Stimulated activated CD8-positive, alpha-beta memory T cell treated with anti-CD3 and anti-CD28 coated beads, Interleukin-4, amount 100 ng/mL, for 48 hours (primary cell): ENCODE data around the gene WHRN.

Experiments used
- DNase-seq: peaks from one replicate; pipeline ENCODE4 v3.0.0-alpha.2; 2020

Gene WHRN

DNA sequence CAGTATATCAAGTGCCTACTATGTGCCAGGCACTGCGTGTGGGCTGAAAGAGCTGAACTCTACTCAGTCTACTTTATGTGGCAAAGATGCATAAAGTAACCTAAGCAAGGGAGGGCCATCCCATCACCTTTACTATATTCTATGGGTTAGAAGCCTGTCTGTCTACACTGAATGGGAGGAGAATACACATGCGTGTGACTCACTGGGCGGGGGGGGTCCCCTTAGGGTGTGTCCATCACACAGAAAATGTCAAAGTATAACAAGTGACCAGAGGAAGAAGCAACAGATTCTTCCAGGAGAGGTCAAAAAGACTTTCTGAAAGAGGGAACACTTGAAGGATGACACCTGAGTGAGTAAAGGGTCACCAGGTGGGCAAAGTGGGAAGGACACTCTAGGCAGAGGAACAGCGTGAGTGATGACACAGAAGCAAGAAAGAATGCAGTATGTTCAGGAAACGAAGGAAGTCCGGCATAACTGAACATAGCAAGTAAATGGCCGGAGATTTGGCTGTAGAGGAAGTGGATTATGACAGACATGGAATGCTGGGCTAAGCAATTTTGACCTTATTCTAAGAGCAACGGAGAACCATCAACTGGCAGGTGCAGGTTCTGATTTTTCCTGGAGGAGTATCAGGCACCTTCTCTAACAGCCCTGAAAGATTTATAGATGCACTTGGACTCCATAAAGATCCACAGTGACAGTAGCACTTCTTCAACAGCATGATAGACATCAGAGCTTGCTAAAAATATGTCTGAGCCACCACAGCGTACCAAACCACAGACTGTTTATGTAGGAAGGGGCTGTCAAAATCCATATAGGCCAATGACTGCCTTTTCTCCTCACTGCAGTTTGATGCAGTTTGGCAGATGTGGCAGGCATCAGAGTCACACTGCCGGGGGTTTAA is 8.0 kb upstream of the WHRN start:
- DNase-seq: no peak

DNA sequence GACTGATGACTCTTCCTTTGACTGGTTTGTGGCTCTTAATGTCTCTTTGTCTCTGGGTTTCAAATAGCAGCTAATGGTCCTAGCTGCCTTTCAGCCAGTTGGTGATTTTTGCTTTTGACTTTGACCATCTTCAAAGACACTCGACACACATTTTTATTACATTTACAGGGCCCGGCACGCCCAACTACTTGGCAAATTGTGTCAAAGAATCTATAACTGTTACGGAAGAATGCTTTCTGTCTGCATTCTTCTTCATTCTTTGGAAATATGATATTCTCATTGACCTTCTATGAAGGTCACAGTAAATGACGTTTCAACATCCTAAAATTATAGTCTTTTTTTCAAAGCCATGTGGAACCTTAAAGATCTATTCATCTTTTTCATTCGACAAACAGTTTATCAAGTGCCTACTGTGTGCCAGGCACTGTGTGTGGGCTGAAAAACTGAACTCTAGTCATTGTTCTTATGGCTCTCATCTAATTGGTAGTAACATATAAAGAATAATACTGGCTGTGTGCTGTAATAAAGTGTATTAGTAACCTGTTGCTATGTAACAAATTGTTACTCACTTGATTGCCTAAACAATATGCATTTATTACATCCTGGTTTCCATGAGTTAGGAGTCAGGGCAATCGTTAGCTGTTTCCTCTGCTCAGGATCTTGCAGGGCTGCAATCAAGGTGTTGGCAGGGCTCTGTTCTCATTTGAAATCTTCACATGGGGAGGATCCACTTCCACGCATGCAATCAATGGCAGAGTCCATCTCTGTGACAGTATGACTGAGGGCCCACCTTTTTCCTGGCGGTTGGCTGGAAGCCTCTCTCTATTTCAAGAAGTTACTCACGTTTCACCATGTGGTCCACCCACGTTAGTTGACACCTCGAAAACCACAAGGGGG is 7.0 kb upstream of the WHRN start:
- DNase-seq: no peak

DNA sequence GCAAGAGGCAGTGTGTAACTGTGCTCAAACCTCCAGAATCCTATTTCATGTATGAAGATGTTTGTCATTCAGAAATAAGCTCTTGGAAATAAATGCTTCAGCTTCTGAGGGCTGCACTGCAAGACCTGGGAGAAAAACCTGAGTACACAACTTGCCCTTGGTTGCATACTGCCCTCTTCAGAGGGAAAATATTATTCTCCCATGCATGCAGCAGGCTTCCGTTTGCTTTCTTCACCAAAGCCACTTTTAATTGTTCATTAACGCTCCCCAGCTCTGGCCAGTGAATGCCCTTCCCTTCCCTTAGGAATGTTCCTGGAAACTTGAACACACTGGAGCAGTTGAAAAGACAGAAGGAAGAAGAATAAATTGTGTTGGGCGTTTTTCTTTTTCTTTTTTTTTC is 2.5 kb upstream of the WHRN start:
- no peak for DNase-seq

DNA sequence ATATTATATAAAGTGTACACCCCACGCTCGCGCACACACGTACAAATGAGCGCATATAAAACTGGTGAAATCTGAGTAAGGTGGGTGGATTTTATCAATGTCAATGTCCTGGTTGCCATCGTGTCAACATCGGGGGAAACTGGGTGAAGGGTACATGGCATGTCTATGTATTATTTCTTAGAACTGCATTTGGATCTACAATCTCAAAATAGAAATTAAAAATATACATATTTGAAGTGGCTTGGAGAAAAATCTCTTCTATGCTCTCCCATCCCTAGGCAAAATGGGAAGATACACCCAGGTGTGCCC is 763 bp upstream of the WHRN start:
- no peak for DNase-seq

DNA sequence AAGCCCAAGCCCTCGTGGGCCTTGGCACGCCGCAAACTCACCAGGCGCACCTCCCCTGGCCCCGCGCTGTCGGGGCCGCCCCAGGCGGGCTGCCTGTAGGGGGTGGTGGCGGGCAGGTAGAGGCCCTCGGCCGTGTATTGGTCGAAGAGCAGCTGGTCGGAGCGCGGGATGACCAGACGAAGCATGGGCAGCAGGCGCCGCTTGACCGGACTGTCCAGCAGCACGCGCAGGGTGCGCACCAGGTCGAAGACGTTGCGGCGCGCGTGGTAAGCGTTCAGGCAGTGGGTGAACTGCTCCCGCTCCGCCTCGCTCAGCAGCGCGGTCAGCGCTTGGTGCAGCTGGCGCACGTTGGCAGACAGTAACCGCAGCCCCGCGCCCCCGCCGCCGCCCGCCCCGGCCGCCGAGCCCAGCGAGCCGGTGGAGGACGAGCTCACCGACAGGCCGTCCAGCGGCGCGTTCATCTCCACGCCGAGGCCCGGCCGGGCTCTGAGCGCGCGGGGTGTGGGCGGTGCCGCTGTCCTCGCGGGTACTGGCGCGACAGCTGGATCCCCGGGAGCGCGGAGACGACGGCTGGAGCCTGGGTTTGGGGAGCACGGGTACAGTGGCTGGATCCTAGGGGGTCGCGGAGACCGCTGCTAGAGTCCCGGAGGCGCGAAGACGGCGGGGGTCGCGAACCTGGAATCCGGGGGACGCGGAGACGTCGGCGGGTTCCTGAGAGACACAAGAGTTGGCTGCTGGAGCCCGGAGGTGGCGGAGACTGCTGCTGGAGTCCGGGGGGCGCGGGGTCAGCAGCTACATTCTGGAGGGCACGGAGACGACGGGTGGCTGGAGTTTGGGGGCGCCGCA is 709 bp downstream of the WHRN start:
- peak; percentile 53 for DNase-seq

DNA sequence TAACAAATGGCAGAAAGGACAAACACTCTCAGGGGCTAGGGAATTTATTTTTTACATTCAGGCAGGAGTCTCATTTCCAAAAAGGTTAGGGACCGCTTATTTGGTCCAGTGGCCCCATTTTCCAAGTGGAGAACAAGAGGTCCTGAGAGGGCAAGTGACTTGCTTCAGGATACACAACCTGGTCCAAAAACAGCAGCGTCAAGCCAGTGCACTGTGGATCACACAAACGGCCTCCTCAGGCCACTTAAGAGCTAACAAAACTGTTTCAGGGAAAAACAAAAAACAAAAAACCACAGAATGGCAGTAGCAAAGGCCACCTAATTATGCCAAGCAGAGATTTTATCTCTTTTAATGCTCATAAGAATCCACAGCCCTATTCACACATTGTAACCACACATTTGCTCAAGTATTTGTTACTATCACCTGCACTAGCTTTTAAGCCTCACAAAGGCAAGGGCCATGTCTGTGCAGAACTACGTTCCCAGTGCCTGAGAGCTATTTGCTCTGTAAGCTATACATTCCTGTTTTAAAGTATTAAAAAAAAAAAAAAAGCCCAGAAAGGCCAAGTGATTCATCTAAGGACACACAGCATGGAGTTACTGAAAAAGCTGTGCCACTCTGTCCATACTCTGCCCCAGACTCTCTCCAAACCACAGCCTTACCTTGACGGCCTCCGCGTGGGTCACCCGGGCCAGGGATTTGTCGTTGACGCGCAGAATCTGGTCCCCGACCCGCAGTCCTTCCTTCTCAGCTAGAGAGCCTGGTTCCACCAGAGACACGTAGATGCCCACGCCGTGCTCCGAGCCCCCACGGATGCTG is 1.5 kb downstream of the WHRN start:
- DNase-seq: no peak

DNA sequence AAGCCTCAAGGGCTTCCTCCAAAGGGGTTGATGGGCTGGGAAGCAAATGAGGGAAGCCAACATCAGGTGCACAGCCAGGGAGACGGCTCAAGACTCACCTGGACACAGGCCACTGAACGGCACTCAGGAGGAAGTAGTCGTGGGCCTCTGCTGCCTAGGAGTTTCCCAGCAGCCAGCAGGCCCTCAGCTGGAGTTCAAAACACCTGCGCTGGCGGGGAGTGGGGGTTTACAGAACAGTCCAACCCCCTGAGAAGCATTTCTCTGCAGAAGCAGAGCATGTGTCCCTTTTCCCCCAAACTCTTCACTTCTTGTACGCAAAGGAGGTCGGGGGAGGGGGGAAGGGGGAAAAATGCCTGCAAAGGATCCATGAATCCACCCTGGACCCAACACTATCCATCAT is 2.3 kb downstream of the WHRN start:
- DNase-seq: no peak

DNA sequence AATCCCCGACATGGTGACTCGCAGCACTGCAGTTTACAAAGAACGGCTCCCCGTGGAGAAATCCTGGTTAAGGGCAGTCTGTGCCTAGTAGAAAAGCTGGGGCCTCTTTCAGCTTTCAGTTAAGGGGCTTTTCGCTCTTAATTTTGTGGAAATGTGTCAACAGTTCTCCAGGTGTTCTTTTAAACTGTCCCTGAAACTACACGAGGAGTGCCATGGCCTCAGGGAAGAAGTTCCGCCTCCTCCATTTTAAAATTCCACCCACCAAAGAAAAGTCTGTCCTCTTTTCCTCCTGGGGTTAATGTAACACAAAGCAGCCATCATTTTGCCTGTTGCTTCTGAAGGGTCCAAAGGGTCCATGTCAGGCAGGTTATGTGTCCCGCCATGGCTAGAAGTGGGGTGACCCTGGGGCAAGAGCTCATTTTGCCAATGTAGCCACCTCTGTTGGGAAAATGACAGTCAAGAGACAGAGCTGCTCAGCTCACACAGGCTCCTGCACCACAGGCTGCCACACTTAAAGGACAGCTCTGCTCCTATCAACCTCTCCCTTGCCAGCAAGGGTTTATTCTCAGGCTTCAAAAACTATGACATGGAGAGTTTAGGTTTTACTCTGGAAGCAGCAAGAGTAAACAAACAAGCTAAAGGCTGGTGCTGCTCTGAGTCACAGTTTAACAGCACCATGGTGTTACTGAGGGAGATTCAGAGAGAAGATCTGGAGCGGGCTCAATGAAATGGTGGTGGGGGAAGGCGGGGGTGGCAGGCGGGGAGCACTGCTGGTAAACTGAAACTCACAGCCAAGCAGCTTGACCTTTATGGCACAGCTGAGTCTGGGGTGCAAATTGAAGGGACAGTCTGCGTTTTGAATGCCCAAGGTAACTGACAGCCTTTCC is 3.2 kb downstream of the WHRN start:
- DNase-seq: no peak

DNA sequence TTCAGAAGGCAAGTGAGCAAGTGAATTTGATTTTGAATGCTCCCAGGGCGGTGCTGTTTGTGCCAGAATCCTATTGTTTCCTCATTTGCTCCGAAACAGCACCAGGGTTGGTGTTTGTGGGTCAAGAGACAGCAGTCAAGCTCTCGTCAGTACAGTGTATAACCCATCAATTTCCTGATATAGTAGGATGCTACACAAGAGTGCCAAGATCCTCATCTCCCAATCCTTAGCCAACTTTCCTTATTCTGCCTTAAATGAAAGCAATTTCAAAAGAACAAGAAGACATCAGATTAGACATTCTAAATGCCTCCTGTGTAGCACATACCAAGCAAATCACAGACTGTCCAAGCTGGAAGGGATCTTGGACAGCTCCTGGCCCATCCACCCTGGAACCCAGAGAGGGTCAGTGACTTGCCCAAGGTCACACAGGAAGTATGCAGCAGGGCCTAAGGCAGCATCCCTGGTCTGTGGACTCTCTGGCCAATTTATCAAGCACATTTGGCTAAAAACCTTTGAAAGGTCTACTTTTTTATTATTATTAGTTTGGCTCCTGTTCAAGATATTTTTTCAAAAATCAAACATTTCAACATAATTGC is 4.5 kb downstream of the WHRN start:
- no peak for DNase-seq

DNA sequence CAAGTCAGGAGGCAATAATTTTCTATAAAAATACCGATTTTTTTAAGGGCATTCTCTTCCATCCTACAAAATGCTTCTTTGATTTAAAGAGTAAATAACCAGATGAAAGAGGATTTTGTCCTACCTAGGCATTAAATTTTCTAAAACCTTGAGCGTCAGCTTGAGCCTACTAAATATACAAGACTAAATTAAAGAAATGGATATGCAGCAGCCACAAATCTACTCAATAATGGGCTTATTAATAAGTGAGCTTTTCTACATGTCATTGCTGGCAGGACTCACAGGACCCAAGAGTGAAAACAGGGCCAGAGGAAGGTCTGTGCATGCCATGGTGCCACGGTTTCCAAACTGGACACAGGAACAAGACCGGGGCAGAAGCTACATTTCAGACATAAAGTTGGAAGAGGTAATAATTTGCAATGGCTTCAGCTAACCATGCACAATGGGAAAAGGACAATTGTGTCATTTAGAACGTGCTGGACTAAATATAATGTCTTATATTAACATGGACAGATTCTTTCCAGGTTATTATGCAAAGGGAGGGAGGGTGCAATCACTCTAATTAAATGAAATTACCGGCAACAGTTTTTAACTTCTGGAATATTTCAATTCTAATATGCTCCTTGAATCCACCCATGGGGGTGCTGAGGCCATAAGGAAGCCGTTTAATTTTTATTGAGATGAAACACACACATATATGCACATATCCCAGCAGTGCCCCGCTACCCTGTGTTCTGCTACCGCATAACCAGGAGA is 5.2 kb downstream of the WHRN start:
- no peak for DNase-seq

DNA sequence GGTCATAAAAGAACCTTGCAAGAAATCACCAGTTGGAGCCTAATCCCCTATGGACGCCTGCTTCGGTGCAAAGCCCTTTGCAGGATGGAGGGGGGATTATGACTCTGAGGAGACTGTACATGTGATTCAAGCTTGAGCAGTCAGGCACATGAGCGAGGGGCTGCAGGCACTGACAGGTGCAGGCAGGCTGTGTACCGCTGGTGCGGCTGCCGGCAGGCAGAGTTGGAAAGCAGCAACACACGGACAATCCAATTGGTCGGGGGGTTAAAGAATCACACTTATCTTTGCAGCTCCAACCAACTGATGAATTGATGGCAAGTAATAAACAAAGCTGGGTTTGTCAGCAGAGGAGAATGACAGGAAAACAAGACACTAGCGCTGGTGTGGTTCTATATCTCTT is 5.7 kb downstream of the WHRN start:
- no peak for DNase-seq

DNA sequence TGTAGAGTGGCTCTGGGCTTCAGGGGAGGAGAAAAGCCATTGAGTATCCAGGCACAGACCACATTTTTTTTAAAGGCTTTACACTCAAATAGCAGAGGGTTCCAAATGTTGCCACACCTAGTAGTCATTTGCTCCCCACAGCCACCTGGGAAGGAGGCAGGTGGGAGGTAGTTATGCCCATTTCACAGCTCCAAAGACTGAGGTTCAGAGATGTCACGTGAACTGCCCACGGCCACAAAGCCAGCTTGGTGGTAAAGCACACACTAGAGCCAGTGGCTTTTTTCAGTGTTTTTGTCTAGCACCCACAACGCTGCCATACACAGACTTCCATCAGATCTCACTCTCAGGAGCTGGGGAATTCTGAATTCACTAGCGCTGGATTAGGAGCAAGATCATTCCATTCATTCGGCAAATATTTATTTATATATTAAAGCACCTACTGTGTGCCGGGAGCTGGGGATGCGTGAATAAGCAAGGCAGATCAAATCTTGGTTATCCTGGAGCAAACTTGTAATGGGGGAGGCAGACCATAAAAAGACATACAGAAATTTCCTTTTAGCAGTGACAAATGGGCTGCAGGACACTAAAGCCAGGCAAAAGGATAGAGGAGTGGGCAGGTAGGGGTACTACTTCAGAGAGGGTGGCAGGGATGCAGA is 7.4 kb downstream of the WHRN start:
- DNase-seq: no peak

DNA sequence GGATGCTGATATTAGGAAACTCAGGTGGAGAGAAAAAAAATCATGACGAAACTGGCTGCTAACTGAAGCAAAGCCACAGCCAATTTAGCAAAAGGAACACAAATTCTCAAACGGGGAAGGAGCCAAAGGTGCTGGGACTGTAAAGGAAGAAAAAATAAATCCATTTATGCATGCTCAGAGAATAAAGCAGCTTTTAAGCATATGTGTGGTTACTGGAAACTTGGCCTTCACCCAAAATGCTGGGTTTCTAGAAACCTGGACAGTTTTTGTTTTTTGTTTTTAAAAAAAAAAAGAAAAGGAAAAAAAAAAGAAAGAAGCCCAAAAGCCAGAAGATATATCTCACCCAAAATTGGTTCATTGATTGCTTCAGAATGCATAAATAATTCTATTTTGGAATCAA is 8.0 kb downstream of the WHRN start:
- DNase-seq: no peak

DNA sequence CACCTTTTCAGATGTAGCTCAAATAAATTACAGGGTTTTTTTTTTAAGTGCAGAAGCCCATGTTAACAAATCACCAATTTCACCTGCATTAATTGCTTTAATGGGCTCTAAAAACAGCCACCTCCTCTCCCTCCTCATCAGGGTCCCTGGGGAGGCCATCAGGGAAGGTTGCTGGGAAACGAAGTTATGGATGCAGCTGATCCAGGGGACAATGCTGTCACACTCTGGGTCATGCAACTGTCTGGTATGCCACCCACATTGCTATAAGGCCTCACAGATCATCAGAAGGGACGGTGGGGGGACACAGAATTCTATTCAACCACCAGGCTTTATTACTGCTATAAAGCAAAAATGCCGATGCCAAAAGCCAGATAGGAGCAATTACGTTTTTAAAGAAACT is 9.3 kb downstream of the WHRN start:
- no peak for DNase-seq

DNA sequence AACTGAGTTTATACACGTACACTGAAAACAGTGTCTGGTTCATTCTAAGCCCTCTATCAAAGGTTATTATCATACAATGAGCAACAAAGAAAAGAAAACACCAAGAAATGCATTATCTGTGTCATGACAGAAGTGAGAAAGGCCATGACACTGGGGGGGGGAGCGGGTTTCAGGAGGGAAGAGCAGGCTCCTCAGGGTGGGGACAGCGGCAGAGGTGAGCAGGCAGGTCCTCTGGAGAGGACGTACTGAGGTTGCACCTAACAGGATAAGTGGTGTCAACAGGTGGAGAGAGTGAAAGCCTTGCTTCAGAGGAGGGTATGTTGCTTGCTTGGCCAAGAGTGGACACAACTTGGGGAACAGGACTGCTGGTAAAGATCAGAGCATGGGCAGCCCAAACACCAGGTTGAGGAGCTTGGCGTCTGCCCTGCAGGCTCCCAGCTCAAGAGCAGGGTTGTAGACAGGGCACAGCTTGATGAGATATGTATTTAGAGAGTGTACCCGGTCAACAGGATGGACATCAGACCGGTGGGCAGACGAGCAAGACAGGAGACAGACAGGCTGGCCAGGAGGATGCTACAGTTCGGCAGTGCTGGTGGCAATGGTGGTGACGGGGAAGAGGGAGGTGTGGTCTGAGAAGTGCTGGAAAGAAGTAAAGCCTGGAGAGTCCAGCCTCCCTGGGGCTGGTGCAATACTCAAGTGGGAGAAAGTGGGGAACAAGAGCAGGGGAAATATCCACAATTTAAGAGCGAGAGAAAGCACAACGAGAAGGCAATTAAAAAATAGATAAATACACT is 10.3 kb downstream of the WHRN start:
- DNase-seq: no peak

DNA sequence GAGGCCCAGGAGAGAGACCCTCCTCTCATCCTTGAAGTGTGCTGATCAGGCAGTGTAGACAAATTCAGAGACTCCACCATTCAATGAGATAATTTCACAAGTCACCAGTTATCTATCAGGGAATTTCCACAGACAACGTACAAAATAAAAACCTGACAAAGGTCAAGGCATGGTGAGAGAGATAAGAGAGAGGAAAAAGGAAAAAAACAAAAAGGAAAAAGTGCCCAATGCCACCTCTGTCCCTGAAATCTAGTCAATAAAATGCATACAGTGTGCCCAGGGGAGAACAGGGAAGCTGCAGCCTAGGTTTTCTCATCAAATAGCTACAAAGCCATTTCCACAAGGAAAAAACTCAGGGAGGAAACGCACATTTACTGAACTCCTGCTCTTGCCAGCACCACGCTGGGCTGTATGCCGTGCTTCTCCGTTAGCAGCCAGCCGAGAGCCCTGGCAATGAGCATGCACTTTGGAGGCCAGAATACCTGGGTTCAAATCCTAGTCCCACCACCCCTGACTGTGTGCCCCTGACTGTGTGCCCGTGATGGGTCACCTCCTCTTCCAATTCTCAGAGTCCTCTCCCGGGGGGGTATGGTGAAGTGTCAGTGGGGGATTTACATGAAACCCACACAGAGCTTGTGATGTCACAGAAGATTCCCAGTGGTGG is 11.6 kb downstream of the WHRN start:
- no peak for DNase-seq

DNA sequence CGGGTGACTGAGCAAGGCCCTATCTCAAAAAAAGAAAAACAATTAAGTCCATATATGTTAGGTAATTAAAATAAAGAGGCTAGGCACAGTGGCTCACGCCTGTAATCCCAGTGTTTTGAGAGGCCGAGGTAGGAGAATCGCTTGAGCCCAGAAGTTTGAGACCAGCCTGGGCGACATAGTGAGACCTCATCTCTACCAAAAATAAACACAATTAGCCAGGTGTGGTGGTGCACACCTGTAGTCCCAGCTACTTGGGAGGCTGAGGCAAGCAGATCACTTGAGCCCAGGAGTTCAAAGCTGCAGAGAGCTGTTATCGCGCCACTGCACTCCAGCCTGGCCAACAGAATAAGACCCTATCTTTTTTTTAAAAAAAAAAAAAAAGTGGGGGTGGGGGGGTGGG is 12.3 kb downstream of the WHRN start:
- DNase-seq: no peak

DNA sequence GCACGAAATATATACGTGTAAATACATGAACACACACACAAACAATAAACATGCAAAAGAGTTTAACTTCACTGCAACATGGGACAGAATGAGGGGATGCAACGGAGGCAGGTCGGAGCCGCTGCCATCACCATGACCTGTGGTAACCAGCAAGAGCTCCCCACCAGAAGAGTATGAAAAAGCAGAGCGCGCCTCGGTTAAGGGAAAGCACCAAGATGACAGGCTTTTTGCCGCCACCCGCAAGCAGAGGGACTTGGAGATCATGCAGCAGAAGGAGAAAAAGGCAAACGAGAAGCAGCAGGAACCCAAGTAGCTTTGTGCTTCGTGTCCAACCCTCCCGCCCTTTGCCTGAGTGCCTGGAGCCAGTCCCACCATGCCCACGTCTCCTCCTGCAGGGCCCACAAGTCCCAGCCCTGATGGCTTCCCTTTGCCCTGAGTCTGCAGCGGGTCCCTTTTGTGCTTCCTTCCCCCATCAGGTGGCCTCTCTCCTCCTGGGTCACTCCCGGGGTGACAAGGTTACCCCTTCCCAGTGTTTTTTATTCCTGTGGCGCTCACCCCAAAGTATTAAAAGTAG is 13.8 kb downstream of the WHRN start:
- no peak for DNase-seq
